GM19035 (cell line): ENCODE results near the gene SPATA7.

ENCODE experiments used
- ATAC-seq: cut with Tn5 transposase; IDR thresholded peaks from one replicate; pipeline ENCODE4 v1.9.1; 2021; ENCODE audit not compliant: unreplicated experiment

SPATA7 gene

GRCh38 chr14:88411039-88411438 lies 25.6 kb downstream of the SPATA7 start:
- no peak for ATAC-seq

GRCh38 chr14:88417594-88417993 lies 32.1 kb downstream of the SPATA7 start:
- no peak for ATAC-seq

DNA sequence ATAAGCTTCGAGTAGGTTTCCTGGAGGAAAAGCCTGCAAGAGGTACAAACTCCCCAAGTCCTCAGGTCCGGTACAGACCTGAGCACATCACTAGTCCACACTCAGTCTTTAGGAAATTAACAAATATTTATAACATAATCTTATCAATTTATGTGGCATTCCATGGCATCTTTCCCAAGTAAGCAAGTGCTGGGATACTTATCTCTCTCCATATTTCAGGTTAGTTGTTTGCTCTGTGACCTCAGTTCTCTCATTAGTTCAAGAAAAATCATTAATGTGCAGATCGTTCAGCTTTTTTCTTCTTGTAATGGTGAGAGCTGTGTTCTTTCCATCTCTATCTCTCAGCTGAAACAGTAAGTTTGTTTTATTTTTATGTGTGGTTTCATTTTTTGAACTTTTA lies 34.7 kb downstream of the SPATA7 start:
- ATAC-seq = no peak

DNA sequence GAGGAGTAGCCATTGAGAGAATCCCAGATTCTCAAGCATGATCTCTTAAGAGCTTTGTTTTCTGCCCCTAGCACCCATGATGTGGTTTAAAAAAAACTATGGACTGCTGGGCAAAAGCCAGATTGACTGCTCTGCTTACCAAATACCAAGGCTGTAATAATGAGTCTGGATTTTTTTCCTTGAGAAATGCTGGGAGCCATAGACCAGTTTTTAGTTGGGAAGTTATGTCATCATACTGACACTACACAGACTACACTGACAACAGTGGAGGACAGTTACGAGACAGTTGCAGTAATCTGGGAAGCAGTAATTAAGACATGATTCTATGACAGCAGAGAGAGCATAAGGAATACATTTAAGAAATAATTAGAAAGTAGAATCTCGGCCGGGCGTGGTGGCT lies 35.8 kb downstream of the SPATA7 start:
- no peak for ATAC-seq

DNA sequence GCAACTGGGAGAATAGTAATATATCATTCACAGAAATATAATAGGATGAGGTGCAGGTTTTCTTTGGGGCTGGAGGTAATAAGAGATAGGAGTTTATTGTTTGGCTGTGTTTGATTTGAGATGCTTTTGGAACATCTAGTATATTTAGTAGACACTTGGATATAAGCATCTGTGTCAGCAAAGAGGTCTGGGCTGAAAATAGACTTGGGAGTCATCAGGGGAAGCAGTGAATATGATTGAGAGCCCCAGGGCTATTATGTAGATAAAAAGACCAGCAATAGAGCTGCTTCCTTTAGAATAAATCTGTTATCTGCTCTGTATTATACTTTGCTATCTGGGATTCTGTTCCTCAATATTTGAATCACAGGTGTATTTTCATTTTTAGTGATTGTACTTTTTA lies 36.6 kb downstream of the SPATA7 start:
- no peak for ATAC-seq

DNA sequence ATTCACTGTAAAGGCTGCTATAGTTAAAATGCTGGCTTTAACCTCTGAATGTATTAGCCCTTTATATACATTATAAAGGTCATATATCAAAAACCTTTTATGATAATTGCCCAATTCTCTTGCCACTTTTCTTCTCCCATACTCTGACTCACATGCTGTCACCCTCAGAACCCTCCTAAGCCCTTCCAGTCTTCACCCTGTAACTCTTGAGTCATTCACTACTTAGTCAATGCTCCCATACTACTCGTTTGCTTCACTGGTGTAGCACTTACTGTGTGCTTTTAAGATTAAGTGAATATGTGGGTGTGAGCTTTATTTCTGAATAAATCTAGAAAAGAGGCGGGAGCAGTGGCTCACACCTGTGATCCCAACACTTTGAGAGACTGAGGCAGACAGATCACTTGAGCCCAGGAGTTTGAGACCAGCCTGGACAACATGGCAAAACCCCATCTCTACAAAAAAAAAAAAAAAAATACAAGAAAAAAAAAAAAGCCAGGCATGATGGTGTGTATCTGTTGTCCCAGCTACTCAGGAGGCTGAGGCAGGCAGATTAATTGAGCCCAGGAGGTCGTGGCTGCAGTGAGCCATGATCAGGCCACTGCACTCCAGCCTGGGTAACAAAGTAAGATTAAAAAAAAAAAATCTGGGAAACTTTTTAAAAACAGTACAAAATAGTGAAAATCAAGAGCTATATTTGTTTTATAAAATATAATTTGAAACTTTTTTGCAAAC lies 37.6 kb downstream of the SPATA7 start:
- ATAC-seq = no peak

DNA sequence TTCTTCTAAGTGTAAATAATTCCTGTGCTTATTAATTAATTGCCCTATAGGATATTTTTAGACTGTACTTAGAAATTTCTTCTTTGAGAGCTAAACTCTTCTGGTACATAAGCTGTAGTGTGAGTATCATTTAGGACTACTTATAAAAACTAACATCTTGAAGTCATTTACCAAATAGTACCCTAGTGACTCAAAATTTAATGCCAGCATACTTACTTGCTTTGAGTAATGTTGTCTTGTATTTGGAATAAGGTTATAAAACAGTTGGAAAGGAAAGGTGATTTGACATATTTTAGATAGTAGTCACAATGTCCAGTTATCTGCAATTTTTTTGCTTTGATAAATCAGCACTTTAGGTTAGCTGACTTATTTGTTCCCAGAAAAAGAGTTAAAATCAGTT lies 39.1 kb downstream of the SPATA7 start:
- no peak for ATAC-seq

DNA sequence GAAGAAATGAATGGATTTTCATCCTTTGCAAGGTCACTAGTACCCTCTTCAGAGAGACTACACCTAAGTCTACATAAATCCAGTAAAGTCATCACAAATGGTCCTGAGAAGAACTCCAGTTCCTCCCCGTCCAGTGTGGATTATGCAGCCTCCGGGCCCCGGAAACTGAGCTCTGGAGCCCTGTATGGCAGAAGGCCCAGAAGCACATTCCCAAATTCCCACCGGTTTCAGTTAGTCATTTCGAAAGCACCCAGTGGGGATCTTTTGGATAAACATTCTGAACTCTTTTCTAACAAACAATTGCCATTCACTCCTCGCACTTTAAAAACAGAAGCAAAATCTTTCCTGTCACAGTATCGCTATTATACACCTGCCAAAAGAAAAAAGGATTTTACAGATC lies 40.8 kb downstream of the SPATA7 start:
- no peak for ATAC-seq

DNA sequence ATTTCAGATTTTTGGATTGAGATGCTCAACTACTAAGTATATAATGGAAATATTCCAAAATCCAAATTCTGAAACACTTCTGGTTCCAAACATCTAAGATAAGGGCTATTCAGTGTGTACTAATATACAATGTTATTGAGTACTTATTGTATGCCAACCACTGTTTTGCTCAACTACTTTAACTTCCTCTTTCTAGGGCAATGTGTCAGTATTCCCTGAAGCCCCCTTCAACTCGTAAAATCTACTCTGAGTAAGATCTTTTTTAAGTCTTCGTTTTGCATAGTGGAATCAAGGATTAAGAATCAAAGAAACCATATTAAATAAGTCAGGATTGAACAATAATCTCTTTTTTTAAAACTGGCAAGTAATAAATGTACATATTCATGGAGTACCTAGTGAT lies 45.5 kb downstream of the SPATA7 start:
- ATAC-seq = no peak

DNA sequence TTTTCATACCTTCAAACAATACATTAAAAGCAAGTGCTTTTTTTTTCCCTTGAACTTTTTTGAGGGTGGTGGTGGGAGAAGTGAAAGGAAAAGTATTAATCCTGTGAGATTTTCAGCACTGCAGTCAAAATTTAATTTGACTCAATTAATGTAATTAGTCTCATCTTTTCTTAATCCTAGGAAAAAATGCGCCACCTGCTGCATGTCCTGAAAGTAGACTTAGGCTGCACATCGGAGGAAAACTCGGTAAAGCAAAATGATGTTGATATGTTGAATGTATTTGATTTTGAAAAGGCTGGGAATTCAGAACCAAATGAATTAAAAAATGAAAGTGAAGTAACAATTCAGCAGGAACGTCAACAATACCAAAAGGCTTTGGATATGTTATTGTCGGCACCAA lies 52.2 kb downstream of the SPATA7 start:
- no peak for ATAC-seq

GRCh38 chr14:88439088-88439487 lies 53.6 kb downstream of the SPATA7 start:
- no peak for ATAC-seq

DNA sequence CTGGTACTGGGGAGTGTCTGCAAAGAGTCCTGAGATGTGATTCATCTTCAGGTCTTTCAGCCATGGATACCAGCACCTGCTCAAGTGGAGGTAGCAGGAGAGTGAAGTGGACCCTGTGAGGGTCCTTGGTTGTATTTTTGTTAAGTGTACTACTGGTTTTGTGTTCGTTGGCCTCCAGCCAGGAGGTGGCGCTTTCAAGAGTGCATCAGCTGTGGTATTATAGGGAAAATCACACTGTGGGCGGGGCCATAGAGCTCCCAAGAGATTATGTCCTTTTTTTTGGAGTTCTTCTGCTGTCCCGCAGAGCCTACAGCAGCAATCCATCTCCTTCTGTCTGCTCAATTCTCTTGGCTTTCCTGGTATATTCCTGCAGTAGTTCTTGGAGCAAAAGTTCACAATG lies 66.8 kb downstream of the SPATA7 start:
- ATAC-seq = no peak

DNA sequence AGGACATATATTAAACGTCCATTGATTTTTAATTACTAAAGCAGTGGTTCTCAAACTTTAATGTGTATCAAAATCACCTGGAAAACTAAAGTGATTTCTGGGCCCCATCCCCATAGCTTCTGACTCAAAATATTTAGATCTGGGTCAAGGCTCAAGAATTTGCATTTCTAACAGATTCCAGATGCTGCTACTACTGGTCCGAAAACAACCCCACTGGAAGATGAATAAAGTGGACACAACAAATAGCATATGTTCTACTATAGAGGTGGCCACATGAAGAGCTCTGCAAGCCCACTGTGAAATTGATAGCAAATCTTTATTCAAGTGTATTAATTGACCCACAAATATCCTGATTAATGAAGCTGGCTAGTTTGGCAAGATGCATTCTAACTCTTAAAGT lies 69.4 kb downstream of the SPATA7 start:
- ATAC-seq = no peak

DNA sequence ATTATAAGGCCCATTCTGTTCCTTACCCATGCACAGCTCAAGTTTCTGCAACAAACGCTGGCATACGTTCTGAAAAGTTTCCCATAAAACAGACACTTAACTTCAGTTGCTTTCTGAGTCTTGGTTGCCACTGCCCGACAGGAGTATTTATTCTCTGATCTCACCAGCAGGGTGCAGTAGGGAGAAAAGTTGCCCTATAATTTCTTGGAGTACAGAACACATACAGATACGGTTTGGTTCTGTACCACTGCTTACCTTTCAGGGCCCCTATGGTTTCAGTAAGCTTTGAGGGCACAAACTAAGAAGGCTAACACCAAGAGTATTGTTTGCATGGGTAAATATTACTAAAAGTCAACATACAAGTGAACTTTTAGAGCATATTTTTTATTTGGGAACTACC lies 77.9 kb downstream of the SPATA7 start:
- ATAC-seq = no peak

DNA sequence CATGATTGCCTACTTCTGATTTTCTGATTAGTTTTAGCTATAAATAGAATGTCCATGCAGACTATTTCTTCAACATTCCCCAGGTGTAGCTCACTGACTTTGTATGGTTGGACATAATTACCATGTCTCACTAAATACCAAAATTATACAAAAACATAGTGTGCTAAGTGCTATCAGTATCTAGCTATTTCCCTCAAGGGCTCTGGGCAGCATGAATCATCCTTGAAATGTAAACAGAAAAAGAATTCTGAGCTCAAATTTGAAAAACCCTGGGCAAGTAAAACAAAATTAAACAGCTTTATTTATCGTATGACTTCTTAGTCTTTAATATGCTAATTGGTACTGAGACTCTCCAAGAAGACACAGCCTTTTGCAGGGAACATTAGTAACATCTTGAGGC lies 82.9 kb downstream of the SPATA7 start:
- ATAC-seq = no peak

DNA sequence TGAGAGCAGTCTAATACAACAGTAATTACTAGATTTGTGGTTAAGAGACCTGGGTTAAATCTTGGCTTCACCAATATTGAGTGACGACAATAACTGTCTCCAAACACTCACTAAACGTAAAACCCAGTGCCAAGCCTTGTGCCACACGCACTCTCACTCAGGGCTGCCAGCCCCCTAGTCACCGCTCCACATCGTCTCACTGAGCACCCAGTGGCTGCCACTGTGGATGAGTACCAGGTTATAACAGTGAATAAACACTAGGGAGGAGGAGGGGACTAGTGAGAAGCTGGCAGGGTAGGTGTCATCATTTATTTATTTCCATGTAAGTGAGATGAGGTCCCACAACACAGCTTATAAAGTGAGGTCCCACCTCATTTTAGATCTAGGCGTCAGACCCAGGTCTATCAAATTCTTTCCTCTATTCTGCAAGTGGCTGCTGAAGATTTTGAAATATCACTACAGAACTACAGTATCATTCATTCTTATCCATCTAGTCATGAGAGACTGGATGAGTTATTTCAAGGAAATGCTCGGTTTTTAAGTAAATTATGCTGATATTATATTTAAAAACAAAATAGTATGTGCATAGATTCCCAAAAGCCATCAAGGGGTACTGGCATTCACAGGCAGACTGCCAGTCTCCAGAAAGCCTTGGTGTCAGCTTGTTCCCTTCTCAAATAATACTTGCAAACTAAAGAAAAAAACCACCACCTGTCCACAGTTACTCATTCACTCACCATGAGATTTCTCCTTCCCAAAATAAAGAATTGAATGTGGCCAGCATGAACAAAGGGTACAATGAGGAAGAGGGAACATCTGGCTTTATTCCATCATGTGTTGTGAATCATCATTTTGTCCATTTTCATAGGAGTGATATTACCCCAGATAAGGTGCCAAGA lies 85.3 kb downstream of the SPATA7 start:
- ATAC-seq = no peak

- no peak for ATAC-seq
These were observed 88.3 kb downstream of the SPATA7 start for GRCh38 chr14:88473791-88474190.

DNA sequence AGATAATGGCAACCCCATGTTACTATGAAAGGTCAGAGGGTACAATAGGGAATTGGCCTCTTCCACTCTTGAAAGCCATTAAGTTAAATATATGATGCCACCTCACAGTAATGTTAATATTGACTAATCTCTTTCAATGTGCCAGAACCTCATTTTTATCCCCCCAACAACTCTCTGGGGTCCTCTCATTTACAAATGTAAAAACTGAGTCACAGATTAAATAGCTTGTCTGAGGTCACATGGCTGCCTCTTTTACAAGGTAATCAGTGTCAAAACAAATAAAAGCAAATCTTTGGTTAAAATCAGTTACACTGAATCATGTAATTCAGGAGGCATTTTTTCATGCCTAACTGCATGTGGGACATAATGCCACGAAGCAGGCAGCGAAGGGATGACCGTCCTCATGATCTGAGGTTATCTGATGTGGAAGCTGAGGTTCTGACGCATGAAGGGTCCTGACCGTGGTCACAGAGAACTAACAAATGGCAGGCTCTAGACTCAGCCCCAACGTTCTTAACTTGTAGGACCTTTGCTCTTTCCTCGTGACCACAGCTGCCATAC lies 90.8 kb downstream of the SPATA7 start:
- ATAC-seq = no peak

GRCh38 chr14:88476825-88477224 lies 91.4 kb downstream of the SPATA7 start:
- no peak for ATAC-seq

DNA sequence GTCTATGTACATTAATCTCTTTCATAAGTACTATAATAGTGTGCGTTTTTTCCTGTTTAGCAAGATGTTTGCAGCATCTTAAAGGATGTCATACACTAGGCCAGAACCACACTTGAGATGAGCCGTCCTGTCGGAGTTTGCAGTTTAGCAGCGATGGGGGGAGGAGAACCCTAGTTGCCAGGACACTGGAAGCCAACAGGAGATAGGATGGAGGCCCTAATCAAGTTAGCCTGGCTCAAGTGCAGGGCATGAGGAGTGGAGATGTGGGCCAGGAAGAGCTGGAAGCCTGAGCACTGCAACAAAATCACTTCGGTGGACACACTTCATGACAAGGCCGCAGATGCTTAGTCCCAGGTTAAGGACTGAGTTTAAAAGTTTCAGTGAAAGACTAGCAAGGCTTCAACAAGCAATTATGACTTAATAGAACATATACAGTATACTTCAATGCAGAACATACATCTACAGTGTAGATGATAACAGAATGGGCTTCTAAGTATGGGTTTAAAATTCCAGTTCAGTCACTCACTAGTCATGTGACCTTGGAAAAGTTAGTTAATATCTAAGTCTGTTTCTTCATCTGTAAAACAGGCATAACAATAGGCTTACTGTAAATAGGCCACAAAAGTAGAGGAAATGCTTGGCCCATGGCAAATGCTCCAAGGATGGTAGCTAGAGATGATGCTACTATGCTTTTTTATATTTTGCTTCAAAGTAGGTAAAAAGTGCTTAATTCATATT lies 92.2 kb downstream of the SPATA7 start:
- ATAC-seq = no peak

- ATAC-seq = no peak
These were observed 93.5 kb downstream of the SPATA7 start for GRCh38 chr14:88478931-88479330.
